ENCODE results near the gene PIGC.

PIGC gene

DNA sequence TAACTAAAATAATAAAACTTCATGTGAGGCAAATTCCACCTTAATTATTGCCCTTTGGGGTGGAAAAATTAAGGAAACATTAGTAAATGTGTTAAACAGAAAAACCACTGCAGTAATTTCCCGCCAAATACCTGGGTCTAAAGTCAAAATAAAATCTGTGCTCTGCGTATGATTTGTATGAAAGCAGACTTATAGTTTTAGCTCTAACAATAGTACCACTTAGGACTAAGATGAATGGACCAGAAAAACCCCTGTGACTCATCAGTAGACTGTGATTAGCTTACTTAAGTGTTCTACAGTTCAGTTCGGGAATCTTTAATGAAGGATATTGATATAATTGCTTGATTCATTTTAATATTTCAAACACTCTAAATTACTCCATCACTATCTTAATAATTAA lies 46.6 kb downstream of the PIGC start:
- no peak for DNase-seq

DNA sequence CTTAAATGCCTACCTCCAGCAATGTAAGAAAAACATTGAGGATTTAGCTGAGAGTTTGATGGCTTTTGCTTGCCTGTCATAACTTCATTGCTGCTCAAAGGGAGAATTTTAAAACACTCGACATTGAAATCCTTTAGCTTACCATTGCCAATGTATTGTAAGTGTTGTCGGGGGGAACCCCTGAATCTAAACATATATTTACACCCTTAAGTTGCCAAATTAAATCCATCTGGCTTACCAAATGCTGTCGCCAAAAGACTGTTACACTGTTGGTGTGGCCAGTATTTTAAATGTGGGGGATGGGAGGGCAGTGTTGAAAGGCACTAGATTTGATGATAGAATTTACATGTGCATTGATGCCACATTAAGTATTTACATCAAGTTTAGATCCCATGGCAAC lies 48.3 kb downstream of the PIGC start:
- DNase-seq: no peak

- DNase-seq: no peak
Measured at GRCh38 chr1:172394811-172395210, 49.1 kb downstream of the PIGC start.

GRCh38 chr1:172394141-172394751 lies 49.6 kb downstream of the PIGC start:
- DNase-seq: peak; percentile 73

- DNase-seq: no peak
Measured at GRCh38 chr1:172393354-172393753, 50.5 kb downstream of the PIGC start.

DNA sequence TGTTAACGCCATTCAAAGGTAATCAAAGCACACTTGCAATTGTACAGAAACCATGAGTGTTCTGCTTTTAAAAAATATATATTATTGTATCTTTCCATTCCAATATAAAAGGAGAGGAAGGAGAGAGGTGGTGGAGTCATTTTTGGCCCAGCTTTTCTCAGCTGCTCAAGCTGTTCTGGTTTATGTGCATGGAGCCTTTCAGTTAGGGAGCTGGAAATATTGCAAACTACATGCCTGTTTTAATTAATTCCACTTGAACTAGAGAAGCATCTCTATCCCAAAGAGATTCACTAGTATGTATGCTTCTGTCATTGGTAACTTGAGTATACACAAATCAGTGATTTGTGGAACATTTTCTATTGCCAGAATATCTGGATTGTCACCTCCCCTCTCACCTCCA lies 51.9 kb downstream of the PIGC start:
- DNase-seq: no peak

All from activated CD8-positive, alpha-beta memory T cell treated with anti-CD3 and anti-CD28 coated beads for 24 hours (primary cell).